HG02943 (cell line): ENCODE results near the gene IL1RAP.
"Not testable (repeated sequence)": the region's sequence is repeated elsewhere in the genome, so short reads cannot be mapped to it uniquely, and the experiment has no call there.

Source experiments
- ATAC-seq: cut with Tn5 transposase; IDR thresholded peaks from one replicate; pipeline ENCODE4 v1.9.1; 2021; ENCODE audit warnings: mild to moderate bottlenecking, low read depth, moderate library complexity; ENCODE audit not compliant: unreplicated experiment

The IL1RAP gene

DNA sequence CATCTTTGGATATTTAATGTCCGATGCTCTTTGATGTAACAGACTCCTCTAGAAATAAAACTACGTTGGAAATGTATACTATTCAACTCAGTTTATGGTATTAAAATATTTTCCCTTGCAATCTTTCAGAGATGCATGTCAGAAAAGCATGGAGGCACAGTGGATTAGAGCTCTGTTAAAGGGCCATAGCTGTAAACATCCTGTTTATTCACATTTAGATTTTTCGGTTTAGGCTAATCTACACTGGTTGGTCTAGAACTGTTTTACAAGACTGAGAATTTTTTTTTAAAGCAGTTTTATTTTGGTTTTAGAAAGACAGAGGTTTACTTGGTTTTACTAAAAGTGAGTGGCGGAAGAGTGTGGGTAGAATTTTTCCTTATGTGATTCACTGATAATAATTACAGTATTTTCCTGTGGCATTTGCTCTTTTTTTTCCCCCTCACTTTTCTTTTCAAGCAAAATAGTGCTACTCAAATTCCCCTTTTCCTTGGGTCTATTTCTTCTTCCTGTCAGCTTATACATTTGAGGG is 132.1 kb downstream of the IL1RAP start:
- ATAC-seq, result no peak

DNA sequence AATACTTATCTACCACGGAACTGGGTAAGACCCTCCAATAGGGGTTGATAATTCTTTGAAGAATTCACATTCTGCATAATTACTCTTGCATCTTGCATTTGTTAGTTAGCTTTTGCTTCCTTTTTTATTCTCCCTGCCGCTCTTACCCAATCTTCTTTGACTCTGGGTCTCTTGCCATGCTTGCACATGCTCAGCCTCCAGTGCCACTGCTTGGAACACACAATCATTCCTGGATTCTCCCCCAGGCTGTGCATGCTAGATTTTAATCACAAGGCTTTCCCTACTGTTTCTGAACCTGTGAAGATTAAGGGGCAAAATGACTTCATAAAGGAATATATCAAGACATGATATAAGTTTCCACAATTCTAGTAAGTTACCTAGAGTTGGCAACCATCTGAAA is 133.1 kb downstream of the IL1RAP start:
- ATAC-seq, result no peak

GRCh38 chr3:190655933-190656332 is 142.0 kb downstream of the IL1RAP start:
- ATAC-seq, result no peak

- no peak for ATAC-seq
Observed at GRCh38 chr3:190658106-190658505, 144.2 kb downstream of the IL1RAP start.

DNA sequence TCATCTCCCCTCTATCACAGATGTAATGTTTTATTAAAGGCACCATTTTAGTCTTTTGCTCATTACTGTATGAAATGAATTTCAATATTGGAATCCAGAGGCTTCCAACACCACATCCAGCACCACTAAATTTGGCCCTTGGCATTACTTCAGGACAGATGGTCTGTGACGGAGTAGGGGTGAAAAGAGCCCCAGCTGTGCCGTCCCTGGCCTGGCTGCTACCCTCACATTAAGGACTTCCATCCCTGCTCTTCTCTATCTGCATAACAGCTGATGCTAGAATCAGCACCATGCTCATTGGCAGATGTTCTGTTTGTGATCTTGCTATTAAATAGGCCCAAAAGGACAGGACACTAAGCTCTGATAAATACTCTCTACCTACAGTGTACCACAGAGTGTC is 152.9 kb downstream of the IL1RAP start:
- no peak for ATAC-seq

GRCh38 chr3:190671658-190672057 is 157.8 kb downstream of the IL1RAP start:
- ATAC-seq, result no peak

DNA sequence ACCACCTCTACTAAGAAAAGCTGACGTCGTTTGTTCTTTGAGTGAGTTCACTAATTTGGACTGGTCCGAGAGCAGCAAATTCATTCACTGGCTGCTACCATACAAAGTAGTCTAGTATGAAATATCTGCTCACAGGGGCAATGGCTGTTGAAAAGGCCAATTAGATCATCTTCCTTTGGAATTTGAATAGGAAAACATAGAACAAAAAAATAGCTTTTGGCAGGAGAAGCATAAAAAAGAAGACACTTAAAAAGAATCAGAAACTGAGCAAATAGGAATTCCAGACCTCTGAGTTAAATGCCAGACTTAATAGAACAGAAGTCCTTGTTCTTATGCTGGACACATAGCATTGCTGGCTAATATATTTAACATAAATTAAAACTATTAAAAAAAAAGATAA is 159.3 kb downstream of the IL1RAP start:
- no peak for ATAC-seq

DNA sequence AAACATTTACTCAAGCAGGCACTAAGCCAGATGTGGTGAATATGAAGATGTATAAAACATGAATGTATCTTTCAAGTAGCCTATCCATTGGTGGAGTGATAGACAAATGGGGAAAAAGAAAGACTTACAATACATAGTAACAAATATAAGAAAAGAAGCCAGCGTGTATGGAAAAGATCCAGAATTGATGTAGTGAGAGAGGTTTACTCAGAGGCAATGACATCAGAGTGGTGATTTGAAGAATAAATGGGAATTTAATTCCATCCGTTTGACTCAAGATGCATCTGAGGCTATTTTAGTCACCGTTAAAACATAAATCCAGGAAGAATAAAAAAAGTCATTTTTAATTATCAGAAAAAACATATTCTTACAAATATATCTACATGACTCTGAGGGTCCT is 162.6 kb downstream of the IL1RAP start:
- no peak for ATAC-seq

- ATAC-seq, result no peak
Observed at GRCh38 chr3:190677001-190677400, 163.1 kb downstream of the IL1RAP start.

DNA sequence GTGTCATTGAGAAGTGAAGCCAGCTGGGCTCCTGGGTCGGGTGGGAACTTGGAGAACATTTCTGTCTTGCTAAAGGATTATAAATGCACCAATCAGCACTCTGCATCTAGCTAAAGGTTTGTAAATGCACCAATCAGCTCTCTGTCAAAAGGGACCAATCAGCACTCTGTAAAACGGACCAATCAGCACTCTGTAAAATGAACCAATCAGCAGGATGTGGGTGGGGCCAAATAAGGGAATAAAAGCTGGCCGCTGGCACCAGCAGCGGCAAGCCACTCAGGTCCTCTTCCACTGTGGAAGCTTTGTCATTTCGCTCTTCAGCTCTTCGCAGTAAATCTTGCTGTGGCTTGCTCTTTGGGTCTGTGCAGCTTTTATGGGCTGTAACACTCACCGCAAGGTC is 164.0 kb downstream of the IL1RAP start:
- not testable (repeated sequence) for ATAC-seq

DNA sequence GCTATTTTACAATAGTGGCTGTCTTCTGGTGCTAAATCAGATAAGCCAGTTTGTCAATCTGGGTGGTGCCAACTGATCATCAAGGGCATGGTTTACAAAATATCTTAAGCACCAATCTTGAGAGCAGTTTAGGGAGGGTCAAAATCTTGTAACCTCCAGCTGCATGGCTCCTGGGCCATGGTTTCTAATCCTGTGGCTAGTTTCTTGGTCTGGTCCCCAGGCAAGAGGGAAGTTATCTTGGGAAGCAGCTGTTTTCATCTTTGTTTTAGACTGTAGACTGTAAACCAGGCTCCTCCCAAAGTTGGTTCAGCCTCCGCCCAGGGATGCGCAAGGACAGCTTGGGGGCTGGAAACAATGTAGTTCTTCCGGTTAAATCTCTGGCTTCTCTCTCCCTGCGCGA is 166.8 kb downstream of the IL1RAP start:
- ATAC-seq, result no peak

DNA sequence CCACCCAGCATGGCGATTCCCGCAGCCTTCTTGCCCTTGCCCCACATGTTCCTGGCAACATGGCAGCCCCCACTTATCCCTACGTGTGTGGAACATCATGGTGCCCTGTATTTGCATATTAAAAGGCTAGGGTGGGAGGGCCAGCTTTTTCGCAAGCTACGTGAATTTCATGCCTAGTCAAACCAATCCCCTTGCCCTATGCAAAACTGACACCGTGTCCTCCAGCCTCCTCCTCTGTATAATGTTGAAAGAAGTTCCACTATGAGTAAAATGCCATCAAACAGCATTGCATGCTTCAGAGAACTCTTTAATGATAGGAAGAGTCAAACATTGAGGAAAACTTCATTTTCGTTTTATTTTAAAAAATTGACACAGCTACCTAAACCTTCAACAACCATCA is 170.9 kb downstream of the IL1RAP start:
- no peak for ATAC-seq

DNA sequence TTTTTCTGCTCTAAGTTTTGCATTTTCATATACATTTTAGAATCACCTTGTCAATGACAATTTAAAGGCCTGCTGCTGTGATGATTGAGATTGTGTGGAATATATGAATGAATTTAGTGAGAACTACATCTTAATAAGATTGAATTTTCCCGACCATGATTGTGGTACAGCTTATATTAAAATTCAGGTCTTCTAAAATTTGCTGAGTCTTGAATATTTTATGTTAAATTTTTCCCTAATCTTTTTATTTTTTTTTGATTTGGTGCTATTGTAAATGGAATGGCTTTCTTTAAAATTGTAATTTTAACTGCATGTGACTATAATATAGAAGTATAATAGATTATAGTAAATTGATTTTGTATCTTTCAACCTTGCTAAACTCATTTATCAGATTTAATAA is 172.1 kb downstream of the IL1RAP start:
- ATAC-seq, result no peak

GRCh38 chr3:190690246-190690645 is 176.4 kb downstream of the IL1RAP start:
- no peak for ATAC-seq

DNA sequence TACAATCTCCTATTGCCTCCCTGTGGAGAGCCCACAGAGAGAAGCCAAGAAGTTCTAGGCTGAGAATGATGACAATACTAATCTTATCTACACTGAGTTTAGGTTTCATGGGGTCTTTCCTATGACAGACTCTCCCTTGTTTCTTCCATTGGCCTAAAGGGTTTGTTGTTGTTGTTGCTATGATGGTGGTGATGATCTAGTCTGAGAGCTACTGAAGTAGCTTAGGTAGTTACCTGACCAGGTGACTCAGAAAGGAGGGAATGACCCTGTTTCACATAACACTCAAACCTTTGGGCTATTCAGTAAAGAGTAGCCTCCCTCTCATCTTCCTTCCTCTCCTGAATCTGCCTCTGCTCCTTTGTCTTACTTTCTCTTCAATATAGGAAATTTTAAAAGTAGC is 178.4 kb downstream of the IL1RAP start:
- ATAC-seq, result no peak

- no peak for ATAC-seq
Observed at GRCh38 chr3:190694335-190695001, 180.6 kb downstream of the IL1RAP start.

DNA sequence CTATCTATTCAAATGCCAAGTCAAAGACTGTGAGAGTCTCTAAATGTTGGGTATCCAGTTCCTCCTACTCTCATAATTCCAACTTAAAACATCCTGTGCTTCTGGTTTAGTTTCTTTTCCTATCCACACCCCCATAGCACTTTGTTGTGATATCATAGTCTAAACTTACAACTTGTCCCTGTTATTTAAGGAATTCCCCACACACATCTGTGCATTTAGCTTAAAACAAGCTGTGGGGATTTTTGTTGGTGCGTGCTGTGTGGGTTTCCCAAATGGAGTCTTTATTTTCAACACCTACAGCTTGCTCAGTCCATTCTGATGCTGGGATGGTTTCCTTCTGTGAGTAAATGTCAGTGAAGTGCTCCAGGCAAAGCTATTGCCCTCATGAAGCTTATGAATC is 181.3 kb downstream of the IL1RAP start:
- ATAC-seq, result no peak

DNA sequence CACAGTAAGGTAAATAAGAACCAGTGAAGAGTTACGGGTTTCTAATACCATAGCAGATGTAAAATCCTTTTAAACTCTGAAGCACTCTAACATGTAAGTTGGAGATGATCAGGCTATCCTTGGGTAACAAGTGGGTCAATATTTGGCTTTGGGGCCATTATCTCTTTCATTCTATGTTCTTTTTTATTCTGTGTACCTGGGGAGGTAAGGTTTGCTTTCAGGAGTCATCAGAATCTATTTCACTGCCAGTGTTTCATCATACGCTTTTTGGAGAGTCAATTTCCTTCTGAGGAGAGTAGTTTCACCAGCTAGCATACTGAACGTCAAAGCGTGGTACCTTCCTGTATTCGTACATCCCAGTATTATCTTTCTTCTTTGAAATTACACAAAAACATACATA is 182.1 kb downstream of the IL1RAP start:
- ATAC-seq, result no peak

DNA sequence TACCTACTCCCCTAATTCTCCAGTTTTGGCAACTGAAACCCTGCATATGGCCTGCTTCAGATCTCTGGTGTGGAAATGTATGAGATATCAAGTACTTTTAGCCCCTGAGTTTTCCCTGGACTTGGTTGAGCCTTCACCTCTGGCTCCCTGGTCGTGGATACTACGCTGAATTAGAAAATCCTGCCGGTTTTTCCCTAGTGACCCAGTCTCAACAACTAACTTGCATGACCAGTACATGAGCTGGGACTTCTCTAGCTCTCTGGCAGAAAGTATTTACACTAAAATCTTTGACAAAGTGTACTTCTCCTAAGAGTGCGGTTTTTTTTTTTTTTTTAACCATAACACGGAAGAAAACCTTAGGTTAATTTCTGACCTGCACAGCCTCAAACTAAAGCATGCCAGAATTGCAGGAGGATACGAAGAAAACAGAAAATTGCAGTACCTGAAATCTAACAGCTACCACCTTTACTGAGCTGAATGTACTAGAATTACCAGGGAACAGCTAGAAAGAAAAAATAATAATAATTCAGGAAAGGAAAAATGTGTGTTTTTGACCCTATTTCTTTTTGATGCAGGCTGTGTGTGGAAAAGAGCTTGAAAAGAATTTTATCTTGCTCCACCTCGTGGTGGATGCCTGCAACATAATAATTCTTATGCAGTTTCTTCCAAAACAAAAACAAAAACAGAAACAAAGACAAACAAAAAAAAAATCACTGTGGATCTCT is 183.1 kb downstream of the IL1RAP start:
- ATAC-seq, result no peak

GRCh38 chr3:190697502-190697830 is 183.6 kb downstream of the IL1RAP start:
- ATAC-seq, result no peak

DNA sequence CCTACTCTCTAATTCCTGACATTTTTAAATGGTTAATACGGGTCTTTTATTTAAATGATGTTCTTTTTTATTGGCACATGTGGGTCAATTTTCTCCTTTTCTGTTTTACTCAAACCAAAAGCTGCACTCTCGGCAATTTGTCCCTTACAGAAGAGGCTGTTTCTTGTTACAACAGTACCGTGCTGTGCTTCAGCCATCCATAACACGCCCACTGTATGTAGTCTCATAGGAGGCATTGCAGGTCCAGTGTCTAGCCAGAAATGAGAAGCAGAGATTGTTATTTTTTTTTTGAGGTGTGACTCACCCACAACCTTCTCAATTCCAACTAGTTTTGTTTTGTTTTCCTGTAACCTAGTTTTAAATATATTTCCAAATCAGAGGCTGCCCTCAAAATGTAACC is 184.0 kb downstream of the IL1RAP start:
- ATAC-seq, result no peak

DNA sequence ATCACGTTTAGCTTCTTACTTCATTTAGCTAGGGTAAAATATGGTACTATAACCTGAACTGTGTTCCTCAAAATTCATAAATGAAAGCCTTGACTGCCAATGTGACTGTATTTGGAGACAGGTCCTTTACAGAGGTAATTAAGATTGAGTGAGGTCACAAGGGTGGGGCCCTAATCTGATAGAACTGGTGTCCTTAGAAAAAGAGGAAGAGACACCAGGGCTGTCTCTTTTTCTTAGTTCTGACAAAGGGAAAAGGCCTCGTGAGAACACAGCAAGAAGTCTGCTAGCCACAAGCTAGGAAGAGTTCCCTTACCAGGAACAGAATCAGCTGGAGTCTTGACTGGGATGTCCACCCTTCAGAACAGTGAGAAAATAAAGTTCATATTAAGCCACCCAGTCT is 185.9 kb downstream of the IL1RAP start:
- no peak for ATAC-seq
